ENCODE data around the gene FAM114A1.

Gene FAM114A1

DNA sequence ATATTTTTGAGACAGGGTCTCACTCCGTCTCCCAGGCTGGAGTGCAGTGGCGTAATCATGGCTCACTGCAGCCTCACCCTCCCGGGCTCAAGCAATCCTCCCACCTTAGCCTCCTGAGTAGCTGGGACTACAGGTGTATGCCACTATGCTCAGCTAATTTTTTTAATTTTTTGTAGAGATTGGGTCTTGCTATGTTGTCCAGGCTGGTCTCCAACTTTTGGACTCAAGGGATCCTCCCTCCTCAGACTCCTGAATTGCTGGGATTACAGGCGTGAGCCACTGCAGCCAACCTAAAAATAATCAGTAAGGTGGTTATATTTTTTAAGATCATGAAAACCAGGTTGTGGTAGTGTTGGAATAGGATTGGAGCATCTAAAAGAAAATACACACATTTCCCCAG is 126.5 kb downstream of the FAM114A1 start:
- H3F3A ChIP-seq (ENCODE audit: control insufficient read depth, insufficient read depth): 0 out of 2 replicates have a peak, but pooled peaks cover 7% of the 10 kb centered on the region
- no peaks in the 10 kb centered on the region for H3K27me3 ChIP-seq (ENCODE audit: control insufficient read depth, low read length)
- no peaks in the 10 kb centered on the region for H4K20me1 ChIP-seq (ENCODE audit: control insufficient read depth, insufficient read depth, low read depth, low read length)
- H3K4me2 ChIP-seq (ENCODE audit: low read length): no peak overlapping the region
- no peak overlapping the region for H3K4me3 ChIP-seq (ENCODE audit: low read length)
- no peaks in the 10 kb centered on the region for H3K9me3 ChIP-seq (ENCODE audit: control insufficient read depth, insufficient read depth, low read length)
- peaks cover 8% of the 10 kb centered on the region for H3K4me1 ChIP-seq (ENCODE audit: control insufficient read depth, low read length)
- no peaks in the 10 kb centered on the region for H3K9me2 ChIP-seq (replicated peaks; ENCODE audit: control insufficient read depth, low read length)
- peaks cover 48% of the 10 kb centered on the region for H3K79me2 ChIP-seq (ENCODE audit: control insufficient read depth, low read length)
- H3K36me3 ChIP-seq (ENCODE audit: control insufficient read depth, low read length): peaks cover 84% of the 10 kb centered on the region
- no peak overlapping the region for H3K27ac ChIP-seq (ENCODE audit: low read depth, low read length)
- TF ChIP-seq, protein P1, sequence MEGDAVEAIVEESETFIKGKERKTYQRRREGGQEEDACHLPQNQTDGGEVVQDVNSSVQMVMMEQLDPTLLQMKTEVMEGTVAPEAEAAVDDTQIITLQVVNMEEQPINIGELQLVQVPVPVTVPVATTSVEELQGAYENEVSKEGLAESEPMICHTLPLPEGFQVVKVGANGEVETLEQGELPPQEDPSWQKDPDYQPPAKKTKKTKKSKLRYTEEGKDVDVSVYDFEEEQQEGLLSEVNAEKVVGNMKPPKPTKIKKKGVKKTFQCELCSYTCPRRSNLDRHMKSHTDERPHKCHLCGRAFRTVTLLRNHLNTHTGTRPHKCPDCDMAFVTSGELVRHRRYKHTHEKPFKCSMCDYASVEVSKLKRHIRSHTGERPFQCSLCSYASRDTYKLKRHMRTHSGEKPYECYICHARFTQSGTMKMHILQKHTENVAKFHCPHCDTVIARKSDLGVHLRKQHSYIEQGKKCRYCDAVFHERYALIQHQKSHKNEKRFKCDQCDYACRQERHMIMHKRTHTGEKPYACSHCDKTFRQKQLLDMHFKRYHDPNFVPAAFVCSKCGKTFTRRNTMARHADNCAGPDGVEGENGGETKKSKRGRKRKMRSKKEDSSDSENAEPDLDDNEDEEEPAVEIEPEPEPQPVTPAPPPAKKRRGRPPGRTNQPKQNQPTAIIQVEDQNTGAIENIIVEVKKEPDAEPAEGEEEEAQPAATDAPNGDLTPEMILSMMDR (IDR thresholded peaks at IDR 0.05; ENCODE audit: low read depth, low read length, poor library complexity, severe bottlenecking): no peak
- no peak for TF ChIP-seq EZH2phosphoT487 (IDR thresholded peaks at IDR 0.05; ENCODE audit: borderline replicate concordance, low read length)

Data from DOHH2 (cell line).